ENCODE results near the gene ZNF830. TPM values are rescaled to one million over a fixed set of nuclear protein-coding genes. Genes with fewer than 3 reads are reported as not detected.

Gene ZNF830
- total and polyA plus RNA-seq, 2 donors (not counting 3 experiments of a cell fraction or from before 2014, with no cell fraction given), result 3.1 to 13.9 TPM

GRCh38 chr17:34917381-34917780, 44.0 kb upstream of the ZNF830 start:
- H3K79me2 ChIP-seq (ENCODE audit: control insufficient read depth, insufficient read depth, low read length), result no peaks in the 10 kb centered on the region
- BruUV-seq (replicated peaks), result no TSS peak
- dilution Hi-C loops (cut with MboI; ENCODE audit: extremely low pct_ligation_motif_present, low sequenced_read_pairs) (no loop called here), intact Hi-C loops (cut with micrococcal nuclease) (no loop called here)
- no peak overlapping the region for H3K4me3 ChIP-seq (replicated peaks in 1 of 3; ENCODE audit: insufficient read depth in 1 of 3, low read depth in 1 of 3, low read length in 3 of 3)
- H3K9me3 ChIP-seq (replicated peaks; ENCODE audit: control insufficient read depth, insufficient read depth, low read length), result no peaks in the 10 kb centered on the region
- no peaks in the 10 kb centered on the region for H3K9me1 ChIP-seq (replicated peaks; ENCODE audit: control insufficient read depth, extremely low read depth, insufficient read depth, low read length)
- no peak for DNase-seq (ENCODE audit: low read depth, low spot score)
- H3K4me1 ChIP-seq (ENCODE audit: control insufficient read depth, extremely low read depth, insufficient read depth, low read length), result no peaks in the 10 kb centered on the region
- no peak for FAIRE-seq
- no peaks in the 10 kb centered on the region for H3K27me3 ChIP-seq (ENCODE audit: control insufficient read depth in 2 of 2, insufficient read depth in 2 of 2, low read length in 2 of 2)
- no peak overlapping the region for H3K4me2 ChIP-seq (ENCODE audit: insufficient read depth, low read length)
- ChIA-PET POLR2A (no interaction called here), CTCF (no interaction called here)
- H3K36me3 ChIP-seq (ENCODE audit: control insufficient read depth in 2 of 2, extremely low read depth in 1 of 2, insufficient read depth in 2 of 2, low read length in 2 of 2), result no peaks in the 10 kb centered on the region
- no peak overlapping the region for H3K27ac ChIP-seq (ENCODE audit: insufficient read depth, low read depth, low read length)
- H2AFZ ChIP-seq (ENCODE audit: low read depth, low read length), result no peak overlapping the region
- TF ChIP-seq MYC (IDR thresholded peaks at IDR 0.05; ENCODE audit: low read depth, low read length), result no peak
- TF ChIP-seq POLR2AphosphoS5 (IDR thresholded peaks at IDR 0.05; ENCODE audit: insufficient read depth, low read depth, low read length), result no peak
- TF ChIP-seq JUN (IDR thresholded peaks at IDR 0.05; ENCODE audit: borderline replicate concordance, insufficient read depth, insufficient read length, low read depth), result no peak
- no peak for TF ChIP-seq GATA2 (IDR thresholded peaks at IDR 0.05; ENCODE audit: insufficient read depth, insufficient read length, low read depth, low read length)
- TF ChIP-seq CTCF (IDR thresholded peaks at IDR 0.05; ENCODE audit: extremely low read depth in 1 of 2, insufficient read depth in 1 of 2, low read depth in 1 of 2, low read length in 2 of 2), result no peak
- no peak for TF ChIP-seq MAX (IDR thresholded peaks at IDR 0.05; ENCODE audit: insufficient read depth, insufficient read length)
- no peak for TF ChIP-seq EZH2 (IDR thresholded peaks at IDR 0.05; ENCODE audit: borderline replicate concordance, low read depth, low read length, severe bottlenecking)
- no peak for TF ChIP-seq FOS (IDR thresholded peaks at IDR 0.05; ENCODE audit: borderline replicate concordance, insufficient read depth, low read length)
- no peak for TF ChIP-seq POLR2A (IDR thresholded peaks at IDR 0.05; ENCODE audit: low read depth, low read length)
- H4K20me1 ChIP-seq (replicated peaks; ENCODE audit: control insufficient read depth, extremely low read depth, insufficient read depth, low read length), result no peaks in the 10 kb centered on the region
- H3K9ac ChIP-seq (replicated peaks; ENCODE audit: extremely low read depth, insufficient read depth, low read length), result no peak overlapping the region
